HepG2 (cell line): ENCODE measurements around the gene MEF2A. TPM values are rescaled to one million over a fixed set of nuclear protein-coding genes. Genes with fewer than 3 reads are reported as not detected.

Experiments used
- AFF4 ChIP-seq: sonication (generic); formaldehyde crosslinking; IDR thresholded peaks from 2 replicates; pipeline ENCODE4 v1.4.0; 2020; ENCODE audit warnings: missing genetic modification reagents
- CEBPB ChIP-seq: IDR thresholded peaks from 2 replicates; pipeline ENCODE4 v1.6.1; 2011; ENCODE audit warnings: low read depth, low read length, improper control_type of control experiment, borderline replicate concordance
- PRDM4 ChIP-seq: sonication (generic); formaldehyde crosslinking; IDR thresholded peaks from 2 replicates; pipeline ENCODE4 v1.9.0; 2021; ENCODE audit warnings: missing genetic modification reagents, borderline replicate concordance
- ZHX1 ChIP-seq: sonication (generic); formaldehyde crosslinking; IDR thresholded peaks from 2 replicates; pipeline ENCODE4 v1.8.1; 2022; ENCODE audit warnings: low read depth, mild to moderate bottlenecking, missing genetic modification reagents
- ZNF124 ChIP-seq: sonication (generic); formaldehyde crosslinking; IDR thresholded peaks from 2 replicates; pipeline ENCODE4 v1.4.0; 2020; ENCODE audit warnings: missing genetic modification reagents
- ZNF230 ChIP-seq: sonication (generic); formaldehyde crosslinking; IDR thresholded peaks from 2 replicates; pipeline ENCODE4 v1.4.0; 2020; ENCODE audit warnings: mild to moderate bottlenecking, missing genetic modification reagents
- ZNF569 ChIP-seq: sonication (generic); formaldehyde crosslinking; IDR thresholded peaks from 2 replicates; pipeline ENCODE4 v1.5.0; 2020; ENCODE audit warnings: mild to moderate bottlenecking, missing genetic modification reagents, moderate library complexity, borderline replicate concordance
- polyA plus RNA-seq, 8 experiments: library from polyadenylated mRNA; depleted of rRNA in 3 of 8; stranded (reverse) in 7 of 8; unstranded in 1 of 8; fragments of >200 nt; fragmentation: Illumina TruSeq in 4 of 8; extraction: Trizol in 4 of 8; gene quantifications; 2 replicates each; pipeline versions ENCODE4 v1.2.1 to v1.2.3, GENCODE V29; 2011 to 2016; ENCODE audit warnings: low read depth in 4 of 8, missing spikeins in 1 of 8, mixed read lengths in 1 of 8; ENCODE audit not compliant: insufficient read depth in 1 of 8
- total RNA-seq, 5 experiments: library from RNA; depleted of rRNA; stranded (reverse); fragments of >200 nt; fragmentation: Illumina TruSeq; extraction: Trizol; gene quantifications; 2 replicates each; pipeline ENCODE4 v1.2.3, GENCODE V29; 2016; ENCODE audit warnings: low read depth in 1 of 5

The MEF2A gene
- total and polyA plus RNA-seq, 2 of the 13 experiments (the other 11 are each of a cell fraction or from before 2014, with no cell fraction given) = 15.2 to 24.4 TPM

GRCh38 chr15:99677540-99678134, 111.9 kb downstream of the MEF2A start (continued):
- TF ChIP-seq PRDM4 (CRISPR knock-in tag) (no peak), ZHX1 (no peak), ZNF569 (CRISPR knock-in tag) (no peak), ZNF230 (no peak), CEBPB (no peak), ZNF124 (CRISPR knock-in tag) (no peak), AFF4 (CRISPR knock-in tag) (no peak)
